WTC11 (cell line): Measurements from ENCODE around the gene MAPT. TPM values are rescaled to one million over a fixed set of nuclear protein-coding genes. Genes with fewer than 3 reads are reported as not detected.

Source experiments
- ATAC-seq: fragments of 200-7000 bp; cut with Tn5 transposase; 2 replicates; pipeline ENCODE4 v1.10.0; 2021; ENCODE audit warnings: mild to moderate bottlenecking, moderate library complexity
- CTCF ChIA-PET: fragments of 300-600 bp; sonication (Branson Sonifier 250); formaldehyde crosslinking; loops from one replicate; lab custom pipeline; 2021; ENCODE audit warnings: antibody characterized with exemption; lab: Charles Lee
- POLR2A ChIA-PET: fragments of 350-600 bp; sonication (Branson Sonifier 250); formaldehyde crosslinking; loops from one replicate; lab custom pipeline; 2021; ENCODE audit warnings: antibody characterized with exemption; lab: Charles Lee
- DNase-seq: peaks from one replicate; pipeline ENCODE4 v3.0.0; 2021; ENCODE audit warnings: low spot score
- H3K27ac Mint-ChIP-seq: 2 replicates; pipeline ENCODE4 v1.8.0; 2021; ENCODE audit warnings: mixed read lengths
- H3K27me3 Mint-ChIP-seq: 2 replicates; pipeline ENCODE4 v1.8.0; 2021; ENCODE audit warnings: low read depth, mild to moderate bottlenecking, moderate library complexity, mixed read lengths
- H3K36me3 Mint-ChIP-seq: 2 replicates; pipeline ENCODE4 v1.8.0; 2021; ENCODE audit warnings: mixed read lengths
- H3K4me1 Mint-ChIP-seq: 2 replicates; pipeline ENCODE4 v1.8.0; 2022; ENCODE audit warnings: mixed read lengths
- H3K4me3 Mint-ChIP-seq: 2 replicates; pipeline ENCODE4 v1.8.0; 2021; ENCODE audit warnings: mild to moderate bottlenecking, moderate library complexity, mixed read lengths
- H3K9me3 Mint-ChIP-seq: 2 replicates; pipeline ENCODE4 v1.8.0; 2021; ENCODE audit warnings: mixed read lengths
- OVOL2 ChIP-seq: fragments of 250-450 bp; sonication (Bioruptor Pico); IDR thresholded peaks from 2 replicates; pipeline ENCODE4 v1.9.0; 2021; ENCODE audit warnings: mild to moderate bottlenecking, borderline replicate concordance
- total RNA-seq: library from RNA; stranded (reverse); gene quantifications from 3 replicates; pipeline ENCODE4 v1.2.3, GENCODE V29; 2021

The MAPT gene
- total RNA-seq, 1 experiment from 2014 or later = 2.2 TPM

- Mint-ChIP-seq H3K4me3 (no peak overlapping the region), H3K27me3 (no peaks in the 10 kb centered on the region), H3K4me1 (peaks cover 49% of the 10 kb centered on the region), H3K36me3 (0 out of 2 replicates have a peak, but pooled peaks cover 6% of the 10 kb centered on the region), H3K27ac (no peak overlapping the region), H3K9me3 (no peaks in the 10 kb centered on the region)
- ATAC-seq (no peak), DNase-seq (no peak)
- ChIA-PET CTCF (interaction anchor here (4.7 kb wide), 1 partner anchor 30 kb away, joined by 18 read pairs; no protein-coding TSS in a partner anchor), POLR2A (no interaction called here)
- no peak for TF ChIP-seq OVOL2 (CRISPR knock-in tag)
Observed at GRCh38 chr17:46074540-46074939, 180.2 kb downstream of the MAPT start.

Other genes with a start within 250 kb of the MAPT start
- 0.92 to 1.6 TPM (median 1.5 TPM) in 3 replicates for gene CRHR1, start 110.2 kb upstream of the MAPT start, total RNA-seq
- not detected in 3 replicates for gene SPPL2C, start 49.7 kb upstream of the MAPT start, total RNA-seq
- gene STH, start 104.7 kb downstream of the MAPT start, total RNA-seq = not detected in 3 replicates